HEK293 (cell line): ENCODE results near the gene TMEM202.

Experiments used
- BCL11B ChIP-seq: fragments of 450-650 bp; formaldehyde crosslinking; IDR thresholded peaks from 2 replicates; pipeline ENCODE4 v1.5.1; 2016; ENCODE audit warnings: low read depth, missing biosample characterization, missing genetic modification characterization
- REST ChIP-seq: fragments of 450-650 bp; formaldehyde crosslinking; IDR thresholded peaks from 2 replicates; pipeline ENCODE4 v1.5.1; 2016; ENCODE audit warnings: missing biosample characterization, missing genetic modification characterization
- SALL2 ChIP-seq: fragments of 450-650 bp; formaldehyde crosslinking; IDR thresholded peaks from 2 replicates; pipeline ENCODE4 v1.5.0; 2017; ENCODE audit warnings: missing biosample characterization, mild to moderate bottlenecking, missing genetic modification characterization, borderline replicate concordance
- YY1 ChIP-seq: fragments of 450-650 bp; formaldehyde crosslinking; IDR thresholded peaks from 2 replicates; pipeline ENCODE4 v1.5.1; 2018; ENCODE audit warnings: missing biosample characterization, missing genetic modification characterization
- ZFHX2 ChIP-seq: fragments of 450-650 bp; formaldehyde crosslinking; conservative IDR thresholded peaks from 2 replicates; pipeline ENCODE4 v1.5.1; 2016; ENCODE audit warnings: missing biosample characterization, missing genetic modification characterization
- ZFP37 ChIP-seq: fragments of 450-650 bp; formaldehyde crosslinking; IDR thresholded peaks from 2 replicates; pipeline ENCODE4 v1.5.1; 2016; ENCODE audit warnings: missing biosample characterization, missing genetic modification characterization
- ZNF184 ChIP-seq: fragments of 450-650 bp; IDR thresholded peaks from 2 replicates; pipeline ENCODE4 v1.5.1; 2018; ENCODE audit warnings: missing biosample characterization, mild to moderate bottlenecking, missing genetic modification characterization
- ZNF280D ChIP-seq: fragments of 450-650 bp; formaldehyde crosslinking; IDR thresholded peaks from 2 replicates; pipeline ENCODE4 v1.5.1; 2016; ENCODE audit warnings: missing biosample characterization, missing genetic modification characterization
- ZNF354C ChIP-seq: fragments of 450-650 bp; formaldehyde crosslinking; IDR thresholded peaks from 2 replicates; pipeline ENCODE4 v1.5.1; 2016; ENCODE audit warnings: missing biosample characterization, missing genetic modification characterization, low read depth, borderline replicate concordance
- ZNF404 ChIP-seq: fragments of 450-650 bp; formaldehyde crosslinking; IDR thresholded peaks from 2 replicates; pipeline ENCODE4 v1.5.1; 2017; ENCODE audit warnings: missing biosample characterization, missing genetic modification characterization
- ZNF423 ChIP-seq: fragments of 450-650 bp; formaldehyde crosslinking; IDR thresholded peaks from 2 replicates; pipeline ENCODE4 v1.5.1; 2016; ENCODE audit warnings: missing biosample characterization, missing genetic modification characterization
- ZNF704 ChIP-seq: fragments of 450-650 bp; formaldehyde crosslinking; IDR thresholded peaks from 2 replicates; pipeline ENCODE4 v1.5.1; 2016; ENCODE audit warnings: missing biosample characterization, missing genetic modification characterization
- TF ChIP-seq, protein P1 (sequence below): fragments of 450-650 bp; formaldehyde crosslinking; IDR thresholded peaks from 2 replicates; pipeline ENCODE4 v1.5.1; 2016; ENCODE audit warnings: missing biosample characterization, missing genetic modification characterization
- TF ChIP-seq, protein P2 (sequence below): fragments of 450-650 bp; formaldehyde crosslinking; IDR thresholded peaks from 2 replicates; pipeline ENCODE4 v1.5.1; 2017; ENCODE audit warnings: missing biosample characterization, mild to moderate bottlenecking, missing genetic modification characterization, moderate library complexity

DNA sequence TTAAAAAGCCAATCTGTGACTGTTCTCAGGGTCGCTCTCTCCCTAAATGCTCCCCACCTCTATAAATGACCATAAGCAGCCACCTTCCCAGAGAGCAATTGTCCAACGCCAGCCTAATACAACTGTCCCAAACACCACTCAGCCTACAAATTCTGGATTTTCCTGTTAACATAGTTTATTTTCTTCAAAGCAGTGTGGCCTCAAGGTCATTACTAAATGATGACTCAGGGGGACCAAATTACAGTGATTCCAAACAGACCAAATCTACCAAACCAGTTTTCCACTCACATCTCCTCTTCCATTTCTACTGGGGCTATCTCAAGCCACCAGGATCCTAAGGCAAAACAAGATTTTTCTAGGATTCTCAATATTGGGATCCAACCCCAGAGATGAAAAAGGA lies 44.8 kb upstream of the TMEM202 start:
- TF ChIP-seq ZNF423 (no peak), ZNF704 (tag by site-specific recombination) (no peak), YY1 (tag by site-specific recombination) (no peak), ZFHX2 (tag by site-specific recombination) (no peak), ZNF354C (tag by site-specific recombination) (no peak), ZNF404 (no peak), BCL11B (tag by site-specific recombination) (no peak), ZFP37 (no peak), SALL2 (tag by site-specific recombination) (no peak), REST (no peak), ZNF280D (tag by site-specific recombination) (no peak), ZNF184 (tag by site-specific recombination) (no peak)
- TF ChIP-seq, protein P1, sequence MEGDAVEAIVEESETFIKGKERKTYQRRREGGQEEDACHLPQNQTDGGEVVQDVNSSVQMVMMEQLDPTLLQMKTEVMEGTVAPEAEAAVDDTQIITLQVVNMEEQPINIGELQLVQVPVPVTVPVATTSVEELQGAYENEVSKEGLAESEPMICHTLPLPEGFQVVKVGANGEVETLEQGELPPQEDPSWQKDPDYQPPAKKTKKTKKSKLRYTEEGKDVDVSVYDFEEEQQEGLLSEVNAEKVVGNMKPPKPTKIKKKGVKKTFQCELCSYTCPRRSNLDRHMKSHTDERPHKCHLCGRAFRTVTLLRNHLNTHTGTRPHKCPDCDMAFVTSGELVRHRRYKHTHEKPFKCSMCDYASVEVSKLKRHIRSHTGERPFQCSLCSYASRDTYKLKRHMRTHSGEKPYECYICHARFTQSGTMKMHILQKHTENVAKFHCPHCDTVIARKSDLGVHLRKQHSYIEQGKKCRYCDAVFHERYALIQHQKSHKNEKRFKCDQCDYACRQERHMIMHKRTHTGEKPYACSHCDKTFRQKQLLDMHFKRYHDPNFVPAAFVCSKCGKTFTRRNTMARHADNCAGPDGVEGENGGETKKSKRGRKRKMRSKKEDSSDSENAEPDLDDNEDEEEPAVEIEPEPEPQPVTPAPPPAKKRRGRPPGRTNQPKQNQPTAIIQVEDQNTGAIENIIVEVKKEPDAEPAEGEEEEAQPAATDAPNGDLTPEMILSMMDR (tag by site-specific recombination), result no peak
- TF ChIP-seq, protein P2, sequence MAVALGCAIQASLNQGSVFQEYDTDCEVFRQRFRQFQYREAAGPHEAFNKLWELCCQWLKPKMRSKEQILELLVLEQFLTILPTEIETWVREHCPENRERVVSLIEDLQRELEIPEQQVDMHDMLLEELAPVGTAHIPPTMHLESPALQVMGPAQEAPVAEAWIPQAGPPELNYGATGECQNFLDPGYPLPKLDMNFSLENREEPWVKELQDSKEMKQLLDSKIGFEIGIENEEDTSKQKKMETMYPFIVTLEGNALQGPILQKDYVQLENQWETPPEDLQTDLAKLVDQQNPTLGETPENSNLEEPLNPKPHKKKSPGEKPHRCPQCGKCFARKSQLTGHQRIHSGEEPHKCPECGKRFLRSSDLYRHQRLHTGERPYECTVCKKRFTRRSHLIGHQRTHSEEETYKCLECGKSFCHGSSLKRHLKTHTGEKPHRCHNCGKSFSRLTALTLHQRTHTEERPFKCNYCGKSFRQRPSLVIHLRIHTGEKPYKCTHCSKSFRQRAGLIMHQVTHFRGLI (tag by site-specific recombination), result no peak
